IPS-15b (cell line): ENCODE data around the gene VSIG2.

ENCODE experiments used
- H3K27me3 ChIP-seq: one replicate; pipeline ENCODE4 v1.6.1; 2013; ENCODE audit warnings: low read length; ENCODE audit not compliant: control insufficient read depth, insufficient read depth
- H3K36me3 ChIP-seq: one replicate; pipeline ENCODE4 v1.6.1; 2013; ENCODE audit warnings: low read length; ENCODE audit not compliant: control insufficient read depth, insufficient read depth
- H3K4me1 ChIP-seq: one replicate; pipeline ENCODE4 v1.6.1; 2013; ENCODE audit warnings: mild to moderate bottlenecking, low read length; ENCODE audit not compliant: control insufficient read depth, insufficient read depth
- H3K4me3 ChIP-seq: one replicate; pipeline ENCODE4 v1.5.1; 2013; ENCODE audit warnings: low read depth, low read length
- H3K9ac ChIP-seq: one replicate; pipeline ENCODE4 v1.6.1; 2013; ENCODE audit warnings: low read depth, mild to moderate bottlenecking, low read length
- H3K9me3 ChIP-seq: one replicate; pipeline ENCODE4 v1.6.1; 2013; ENCODE audit warnings: mild to moderate bottlenecking, low read length; ENCODE audit not compliant: control insufficient read depth, insufficient read depth

VSIG2 gene

DNA sequence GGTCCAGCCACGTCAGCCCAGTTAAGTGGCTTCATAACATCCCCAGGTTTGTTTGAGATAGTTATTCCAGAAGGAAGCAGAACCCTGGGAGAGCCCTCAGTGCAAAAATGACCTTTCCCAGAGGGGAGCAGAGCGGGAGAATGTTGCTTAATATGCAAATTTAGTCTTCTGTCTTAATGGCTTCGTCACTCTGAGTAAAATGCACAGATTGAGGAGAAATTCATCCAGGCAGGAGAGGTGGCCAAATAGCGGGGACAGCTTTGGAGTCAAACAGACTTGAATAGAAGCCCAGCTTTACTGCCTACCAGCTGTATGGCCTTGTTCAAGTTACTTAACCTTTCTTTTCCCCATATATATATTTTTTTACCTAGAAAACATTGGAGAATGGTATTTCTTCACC lies 24.6 kb downstream of the VSIG2 start:
- no peak overlapping the region for H3K9ac ChIP-seq
- H3K27me3 ChIP-seq = peaks cover 68% of the 10 kb centered on the region
- H3K9me3 ChIP-seq = no peaks in the 10 kb centered on the region
- no peaks in the 10 kb centered on the region for H3K36me3 ChIP-seq
- peaks cover 17% of the 10 kb centered on the region for H3K4me1 ChIP-seq
- no peak overlapping the region for H3K4me3 ChIP-seq

DNA sequence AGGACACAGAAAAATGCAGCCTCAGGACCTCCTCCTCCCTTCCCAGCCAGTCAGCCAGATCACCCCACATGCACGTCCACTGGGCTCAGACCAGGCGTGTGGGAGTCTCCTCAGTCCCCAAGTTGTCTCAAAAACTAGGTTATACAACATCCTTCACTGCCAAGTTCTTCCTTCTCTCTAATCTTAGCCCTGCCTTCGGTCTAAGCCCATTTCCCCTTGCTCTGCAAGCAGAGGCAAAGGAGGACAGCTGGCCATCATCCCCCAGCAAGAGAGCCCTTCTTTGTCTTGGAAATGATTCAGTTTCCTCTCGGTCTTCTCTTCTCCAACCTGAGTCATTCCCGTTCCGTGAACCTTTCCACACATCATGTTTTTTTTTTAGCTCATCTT lies 26.3 kb downstream of the VSIG2 start:
- Histone ChIP-seq H3K27me3 (peaks cover 77% of the 10 kb centered on the region), H3K4me1 (peaks cover 17% of the 10 kb centered on the region), H3K36me3 (no peaks in the 10 kb centered on the region), H3K9me3 (no peaks in the 10 kb centered on the region), H3K4me3 (no peak overlapping the region), H3K9ac (no peak overlapping the region)

DNA sequence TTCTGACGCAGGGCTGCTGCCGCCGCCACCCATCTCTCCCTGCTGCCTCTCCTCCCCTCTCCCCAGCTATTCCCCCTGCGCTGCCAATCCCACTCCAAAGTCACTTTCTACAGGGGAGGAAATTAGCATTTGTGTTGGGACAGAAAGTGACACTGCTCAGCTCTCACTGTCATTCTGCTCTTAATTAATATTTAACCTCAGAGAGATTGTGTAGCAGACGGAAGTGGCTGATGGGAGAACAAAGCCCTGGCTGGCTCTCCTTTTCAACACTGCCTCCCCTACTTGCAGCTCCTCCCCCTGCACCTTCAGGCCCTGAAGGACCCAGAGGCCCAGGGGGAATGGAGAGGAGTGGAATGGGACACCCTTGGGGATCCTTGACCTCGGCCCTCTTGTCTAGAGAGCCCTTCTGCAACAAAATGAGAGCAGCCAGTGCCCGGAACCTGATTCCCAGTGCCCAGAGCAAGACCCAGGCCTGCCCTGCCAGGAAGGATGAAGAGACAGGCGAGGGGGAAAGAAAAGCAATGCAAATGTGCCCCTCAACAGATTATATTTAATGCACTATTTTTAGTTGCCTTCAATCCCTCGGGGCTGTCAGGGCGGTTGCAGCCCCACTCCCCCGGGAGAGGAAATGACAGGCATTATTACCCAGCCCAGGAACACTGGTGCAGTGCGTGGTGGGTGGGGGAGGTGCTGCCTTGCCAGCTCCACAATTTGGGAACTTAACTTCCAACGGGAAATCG lies 26.9 kb downstream of the VSIG2 start:
- Histone ChIP-seq H3K27me3 (peaks cover 79% of the 10 kb centered on the region), H3K4me3 (no peak overlapping the region)

DNA sequence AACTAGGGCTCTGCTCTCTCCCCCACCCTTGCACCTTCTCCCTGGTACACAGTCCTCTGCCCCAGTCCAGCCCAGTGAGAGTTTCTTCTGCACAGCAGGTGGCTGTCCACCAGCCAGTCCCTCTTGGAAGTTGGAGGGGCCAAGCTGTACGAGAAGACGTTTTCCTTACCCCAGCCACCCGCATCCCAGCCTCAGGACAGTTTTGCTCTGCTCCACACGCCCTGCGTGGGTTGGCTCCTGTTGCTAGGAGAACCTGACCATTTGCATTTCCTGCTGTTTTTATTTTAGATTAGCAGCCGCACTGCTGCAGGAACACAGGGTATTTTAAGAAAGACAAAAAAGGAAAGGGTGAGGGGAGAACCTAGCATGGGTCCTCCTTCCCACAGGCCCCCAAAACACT lies 29.9 kb downstream of the VSIG2 start:
- no peaks in the 10 kb centered on the region for H3K36me3 ChIP-seq
- peaks cover 23% of the 10 kb centered on the region for H3K4me1 ChIP-seq
- no peak overlapping the region for H3K9ac ChIP-seq
- no peak overlapping the region for H3K4me3 ChIP-seq
- no peaks in the 10 kb centered on the region for H3K9me3 ChIP-seq
- H3K27me3 ChIP-seq = peaks cover 97% of the 10 kb centered on the region

More for the DNA sequence above, 26.9 kb downstream of the VSIG2 start:
- no peak overlapping the region for H3K9ac ChIP-seq
- no peaks in the 10 kb centered on the region for H3K36me3 ChIP-seq
- peaks cover 17% of the 10 kb centered on the region for H3K4me1 ChIP-seq
- no peaks in the 10 kb centered on the region for H3K9me3 ChIP-seq

DNA sequence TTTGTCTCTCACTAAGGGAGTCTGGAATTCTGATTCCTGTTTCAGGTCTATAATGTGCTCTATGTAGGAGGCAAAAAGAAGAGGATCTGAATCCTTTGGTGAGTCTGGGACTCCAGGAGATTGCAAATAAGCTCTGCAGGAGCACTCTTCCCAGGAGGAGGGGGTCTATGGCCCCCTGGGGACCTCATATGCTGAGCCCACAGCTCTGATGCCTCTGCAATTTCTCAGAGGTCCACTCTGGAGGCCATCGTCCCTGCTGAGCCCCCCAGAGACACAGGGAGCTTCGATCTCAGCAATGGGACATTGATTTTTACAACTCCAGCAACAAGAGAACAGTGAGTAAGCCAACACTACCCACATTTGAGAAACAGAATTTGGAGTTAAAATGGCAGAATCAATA lies 32.5 kb downstream of the VSIG2 start:
- Histone ChIP-seq H3K4me3 (no peak overlapping the region), H3K27me3 (peaks cover 99% of the 10 kb centered on the region), H3K9me3 (no peaks in the 10 kb centered on the region), H3K36me3 (no peaks in the 10 kb centered on the region), H3K9ac (no peak overlapping the region), H3K4me1 (peaks cover 9% of the 10 kb centered on the region)

DNA sequence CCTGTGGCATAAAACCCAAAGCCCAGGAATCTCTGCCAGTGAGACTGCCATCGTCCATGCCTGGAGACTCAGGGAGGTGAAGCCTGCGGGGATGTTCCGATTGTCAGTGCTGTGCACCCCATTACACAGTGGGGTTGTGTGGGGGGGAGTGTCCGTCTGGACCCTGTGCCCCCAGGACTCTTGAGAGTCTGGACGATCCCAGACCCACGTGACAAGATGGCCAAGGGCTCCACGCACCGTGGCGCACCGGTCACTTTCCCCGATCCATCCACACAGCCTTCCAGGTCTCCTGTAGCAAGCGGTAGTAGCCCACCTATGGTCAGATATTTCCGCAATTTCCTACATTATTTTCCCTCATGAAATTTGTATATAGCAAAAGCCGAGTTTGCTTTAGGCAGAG lies 33.3 kb downstream of the VSIG2 start:
- H3K9ac ChIP-seq = no peak overlapping the region
- H3K4me3 ChIP-seq = no peak overlapping the region
- H3K36me3 ChIP-seq = no peaks in the 10 kb centered on the region
- H3K27me3 ChIP-seq = peaks cover 99% of the 10 kb centered on the region
- H3K4me1 ChIP-seq = peaks cover 7% of the 10 kb centered on the region
- H3K9me3 ChIP-seq = no peaks in the 10 kb centered on the region

DNA sequence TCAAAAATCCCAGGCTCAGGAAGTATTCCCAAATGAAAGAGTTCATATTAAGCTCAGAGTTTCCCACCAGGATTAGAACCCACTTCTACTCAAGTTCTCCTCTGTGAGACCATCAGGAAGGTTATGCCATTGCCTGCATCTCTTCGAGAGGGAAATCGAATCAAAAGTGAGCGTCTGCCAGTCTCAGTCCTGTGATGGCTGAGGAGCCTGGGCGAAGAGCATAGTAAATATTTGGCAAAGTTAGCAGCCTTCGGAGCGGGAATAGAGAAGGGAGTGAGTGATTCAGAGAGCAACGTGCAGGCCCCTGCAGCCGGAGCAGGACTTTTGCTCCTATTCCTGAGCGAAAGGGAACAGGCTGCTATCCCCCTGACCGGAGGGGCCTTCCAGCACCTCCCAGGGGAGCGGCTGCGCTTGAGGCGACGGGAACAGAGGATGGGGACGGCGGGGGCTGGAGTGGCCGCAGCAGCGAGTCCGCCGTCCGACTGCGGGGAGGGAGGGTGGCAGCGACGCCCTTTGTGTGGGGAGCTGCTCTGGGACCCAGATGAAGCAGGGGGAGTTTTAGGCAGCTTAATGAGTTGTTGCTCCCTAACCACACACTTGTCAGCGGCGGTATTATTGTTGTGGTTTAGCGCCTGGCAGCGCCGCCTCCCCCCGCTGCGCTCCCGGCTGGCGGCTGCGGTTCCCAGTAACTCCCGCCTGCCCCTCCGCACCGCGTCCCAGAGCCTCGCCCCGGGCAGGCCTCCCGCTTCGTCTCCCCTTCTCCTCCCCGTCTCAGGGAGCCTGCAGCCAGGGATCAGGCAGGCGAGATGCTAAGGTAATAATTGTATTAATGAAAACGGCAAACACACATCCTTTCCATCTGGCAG lies 34.0 kb downstream of the VSIG2 start:
- Histone ChIP-seq H3K4me3 (peak overlapping the region; percentile 49), H3K9ac (no peak overlapping the region), H3K4me1 (peaks cover 7% of the 10 kb centered on the region), H3K27me3 (peaks cover 93% of the 10 kb centered on the region), H3K9me3 (no peaks in the 10 kb centered on the region), H3K36me3 (no peaks in the 10 kb centered on the region)

DNA sequence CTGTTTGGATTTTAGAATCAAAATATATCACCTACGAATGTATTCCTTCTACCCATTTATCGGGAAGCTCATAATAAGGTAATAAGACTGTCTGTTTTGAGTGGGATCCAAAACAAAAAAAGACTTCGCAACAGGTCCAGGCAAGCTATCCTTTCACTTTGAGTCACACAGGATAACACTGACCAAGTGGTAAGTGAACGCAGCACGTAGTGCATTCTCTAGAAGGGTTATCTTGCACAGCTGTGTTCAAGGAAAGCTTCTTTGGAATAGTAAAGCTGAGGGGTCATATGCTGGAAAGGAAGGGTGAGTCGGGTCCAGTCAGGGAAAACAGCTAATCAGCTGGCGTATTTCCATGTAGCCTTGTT lies 34.7 kb downstream of the VSIG2 start:
- Histone ChIP-seq H3K36me3 (no peaks in the 10 kb centered on the region), H3K9ac (no peak overlapping the region), H3K4me3 (peak overlapping the region; percentile 49), H3K27me3 (peaks cover 92% of the 10 kb centered on the region), H3K9me3 (no peaks in the 10 kb centered on the region), H3K4me1 (peaks cover 7% of the 10 kb centered on the region)

DNA sequence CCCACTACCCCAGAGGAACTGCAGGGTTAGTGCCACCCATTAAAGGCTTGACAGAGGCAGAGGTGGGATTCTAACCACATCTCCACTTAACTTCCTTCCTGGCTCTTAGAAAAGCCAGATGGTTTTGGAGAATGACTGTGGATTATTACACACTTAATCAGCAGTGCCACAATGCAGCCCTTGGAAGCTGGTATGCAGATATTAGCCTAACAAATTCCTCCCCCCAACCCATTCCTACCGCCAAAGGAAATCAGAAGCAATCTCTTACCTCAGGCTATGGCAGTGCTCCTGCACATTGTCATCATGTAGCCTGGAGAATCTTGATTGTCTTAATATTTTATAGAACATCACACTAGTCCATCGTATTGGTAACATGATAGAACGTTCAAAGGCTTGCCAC lies 35.5 kb downstream of the VSIG2 start:
- H3K4me1 ChIP-seq = peaks cover 7% of the 10 kb centered on the region
- H3K27me3 ChIP-seq = peaks cover 86% of the 10 kb centered on the region
- H3K9me3 ChIP-seq = no peaks in the 10 kb centered on the region
- no peaks in the 10 kb centered on the region for H3K36me3 ChIP-seq
- no peak overlapping the region for H3K4me3 ChIP-seq
- H3K9ac ChIP-seq = no peak overlapping the region

DNA sequence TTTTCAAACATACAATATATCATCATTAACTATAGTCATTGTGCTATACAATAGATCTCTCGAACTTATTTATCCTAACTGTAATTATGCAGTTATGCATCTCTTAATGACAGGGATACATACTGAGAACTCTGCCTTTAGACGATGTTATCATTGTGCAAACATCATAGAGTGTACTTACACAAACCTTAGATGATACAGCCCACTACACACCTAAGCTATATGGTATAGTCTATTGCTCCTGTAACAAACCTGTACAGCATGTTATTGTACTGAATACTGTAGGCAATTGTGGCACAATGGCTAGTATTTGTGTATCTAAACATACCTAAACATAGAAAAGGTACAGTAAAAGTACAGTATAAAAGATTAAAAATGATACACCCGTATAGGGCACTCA lies 39.7 kb downstream of the VSIG2 start:
- Histone ChIP-seq H3K27me3 (peaks cover 45% of the 10 kb centered on the region), H3K9me3 (no peaks in the 10 kb centered on the region), H3K4me1 (peaks cover under 1% of the 10 kb centered on the region), H3K9ac (no peak overlapping the region), H3K4me3 (no peak overlapping the region), H3K36me3 (no peaks in the 10 kb centered on the region)

DNA sequence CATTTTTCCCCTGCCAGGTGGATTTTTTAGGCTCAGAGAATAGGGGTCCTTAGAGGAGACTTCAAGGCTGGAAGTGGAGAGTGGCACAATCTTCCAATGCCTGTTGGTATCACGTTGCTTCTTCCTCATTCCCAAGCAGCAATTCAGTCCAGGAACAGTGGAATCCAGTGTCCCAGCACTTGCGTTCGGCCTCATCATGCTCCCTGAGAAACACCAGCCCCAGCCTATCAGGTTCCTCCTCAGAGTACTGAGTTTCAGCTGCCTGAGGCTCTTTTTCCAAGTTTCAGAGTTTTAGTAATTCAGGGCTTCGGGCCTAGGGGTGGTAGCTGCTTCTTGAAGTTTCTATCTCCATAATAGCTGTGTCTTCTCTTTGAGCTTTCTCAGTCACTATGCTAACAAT lies 44.2 kb downstream of the VSIG2 start:
- H3K36me3 ChIP-seq = no peaks in the 10 kb centered on the region
- H3K27me3 ChIP-seq = peaks cover 6% of the 10 kb centered on the region
- no peaks in the 10 kb centered on the region for H3K9me3 ChIP-seq
- no peak overlapping the region for H3K4me3 ChIP-seq
- H3K9ac ChIP-seq = no peak overlapping the region
- H3K4me1 ChIP-seq = no peaks in the 10 kb centered on the region

DNA sequence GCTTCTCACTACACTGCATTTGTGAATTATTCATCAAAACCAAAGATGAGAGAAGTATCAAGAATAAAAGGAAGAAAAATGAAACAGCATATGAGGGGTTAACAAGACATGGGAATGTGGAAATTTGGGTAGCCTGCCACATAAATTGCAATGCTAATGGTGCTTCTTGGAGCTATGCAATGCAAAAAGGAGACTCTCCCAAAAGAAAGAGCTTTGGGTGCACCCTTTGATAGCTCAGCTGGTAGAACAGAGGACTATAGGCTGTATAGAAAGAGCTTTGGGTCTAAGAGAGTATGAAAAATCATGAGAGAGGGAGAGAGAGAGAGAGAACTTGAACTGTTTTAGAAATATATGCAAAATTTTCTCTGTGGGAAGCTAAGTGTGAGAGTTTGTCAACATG lies 52.0 kb downstream of the VSIG2 start:
- no peaks in the 10 kb centered on the region for H3K9me3 ChIP-seq
- no peak overlapping the region for H3K4me3 ChIP-seq
- no peaks in the 10 kb centered on the region for H3K36me3 ChIP-seq
- no peak overlapping the region for H3K9ac ChIP-seq
- no peaks in the 10 kb centered on the region for H3K27me3 ChIP-seq
- no peaks in the 10 kb centered on the region for H3K4me1 ChIP-seq
